Measurements from ENCODE around the gene NCBP1.
A peak's percentile ranks its signal among the peaks of the same experiment; 100 is the strongest.
"Not testable (repeated sequence)": the region's sequence is repeated elsewhere in the genome, so short reads cannot be mapped to it uniquely, and the experiment has no call there.

Gene NCBP1

DNA sequence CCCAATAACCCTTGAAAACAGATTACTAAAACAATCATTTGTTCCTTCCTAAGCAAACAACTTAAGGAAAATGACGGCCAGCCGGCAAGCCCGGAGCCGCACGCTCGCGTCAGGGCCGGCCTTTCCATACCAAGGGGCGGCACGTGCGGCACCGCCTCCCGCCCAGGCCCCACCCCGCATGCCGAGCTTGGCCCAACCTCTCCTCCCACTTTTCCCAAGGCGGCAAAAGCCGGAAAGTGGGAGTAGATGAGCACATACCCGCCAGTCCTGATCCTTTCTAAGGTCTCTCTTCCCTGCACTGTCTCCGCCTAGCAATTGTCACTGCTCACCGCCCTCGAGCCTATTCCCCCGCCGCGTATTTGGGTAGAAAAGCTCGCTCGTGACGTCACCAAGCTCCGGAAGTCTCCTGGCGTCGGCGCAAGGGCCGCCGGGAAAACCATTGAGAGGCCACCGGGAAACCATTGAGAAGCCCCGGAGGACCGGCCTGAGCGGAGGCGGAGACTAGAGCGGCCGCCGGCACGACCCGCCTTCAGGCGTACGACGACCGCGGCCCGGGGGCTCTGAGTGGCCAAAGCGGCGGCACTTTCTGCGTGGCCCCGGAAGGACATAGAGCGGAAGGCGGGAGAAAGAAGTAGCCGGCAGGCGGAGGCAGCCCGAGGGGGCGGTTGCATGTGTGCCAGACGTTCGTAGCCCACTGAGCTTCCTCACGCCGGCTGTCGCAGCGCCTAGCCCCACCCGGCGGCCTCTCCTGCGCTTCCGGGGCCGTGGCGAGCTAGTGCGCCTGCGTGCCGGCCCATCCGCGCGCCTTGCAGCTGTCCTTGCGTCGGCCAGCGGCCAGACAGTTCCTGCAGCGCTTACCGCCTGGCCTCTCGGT is at the start of gene NCBP1, which contains the start of gene TSTD2:
NCBP1 (plus strand) TSS at position 837 of the 874 bp plus-strand sequence. CDS start 61 bp downstream, outside the sequence.
TSTD2 (minus strand) TSS at position 384 of the 874 bp plus-strand sequence. CDS start 5,806 bp downstream, outside the sequence.
- intact Hi-C loops (cut with DNase I) = loop anchor here (10.0 kb wide), 1 partner anchor 352 kb away; the partner anchor contains the start of gene ANP32B
- peak; percentile 94 to 100 (median 98) for DNase-seq

DNA sequence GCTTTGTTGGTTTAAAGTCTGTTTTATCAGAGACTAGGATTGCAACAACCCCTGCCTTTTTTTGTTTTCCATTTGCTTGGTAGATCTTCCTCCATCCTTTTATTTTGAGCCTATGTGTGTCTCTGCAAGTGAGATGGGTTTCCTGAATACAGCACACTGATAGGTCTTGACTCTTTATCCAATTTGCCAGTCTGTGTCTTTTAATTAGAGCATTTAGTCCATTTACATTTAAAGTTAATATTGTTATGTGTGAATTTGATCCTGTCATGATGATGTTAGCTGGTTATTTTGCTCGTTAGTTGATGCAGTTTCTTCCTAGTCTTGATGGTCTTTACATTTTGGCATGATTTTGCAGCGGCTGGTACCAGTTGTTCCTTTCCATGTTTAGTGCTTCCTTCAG is 48.8 kb upstream of the NCBP1 start:
- intact Hi-C loops (cut with DNase I); DNase-seq: not testable (repeated sequence)

GRCh38 chr9:97586909-97587308 is 46.7 kb upstream of the NCBP1 start:
- DNase-seq; intact Hi-C loops (cut with DNase I): not testable (repeated sequence)

GRCh38 chr9:97591535-97591934 is 42.1 kb upstream of the NCBP1 start:
- DNase-seq = no peak
- intact Hi-C loops (cut with DNase I) = loop anchor here (5.0 kb wide), 1 partner anchor 34 kb away; no protein-coding TSS in a partner anchor

- no peak for DNase-seq
- intact Hi-C loops (cut with DNase I) = loop anchor here (5.0 kb wide), 1 partner anchor 35 kb away; no protein-coding TSS in a partner anchor
Measured at GRCh38 chr9:97592126-97592525, 41.5 kb upstream of the NCBP1 start.

GRCh38 chr9:97593960-97594359 is 39.7 kb upstream of the NCBP1 start:
- intact Hi-C loops (cut with DNase I) = loop anchor here (5.0 kb wide), 1 partner anchor 37 kb away; no protein-coding TSS in a partner anchor
- no peak for DNase-seq

GRCh38 chr9:97594381-97594921 is 39.2 kb upstream of the NCBP1 start:
- intact Hi-C loops (cut with DNase I) = loop anchor here (5.0 kb wide), 1 partner anchor 37 kb away; no protein-coding TSS in a partner anchor
- DNase-seq = peak in 5 of 10 donors; percentile 30 to 84 (median 57)

DNA sequence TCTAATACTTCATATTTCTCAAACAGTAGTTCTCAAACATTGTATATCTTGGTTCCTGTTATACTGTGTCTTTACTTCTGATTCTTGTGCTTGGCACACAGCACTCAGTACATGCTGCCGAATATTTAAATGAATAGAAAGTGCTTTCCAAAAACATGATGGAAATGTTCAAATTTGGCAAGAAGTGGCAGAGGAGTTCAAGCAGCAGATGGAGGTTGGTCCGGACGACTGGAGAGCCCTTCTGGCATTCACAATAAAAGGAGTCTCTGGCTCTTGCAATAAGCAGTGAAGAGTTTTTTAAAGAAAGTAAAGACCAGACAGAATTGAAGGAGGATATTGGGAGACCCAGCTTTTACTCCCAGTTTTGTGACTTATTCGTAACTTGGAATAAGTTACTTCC is 36.7 kb upstream of the NCBP1 start:
- intact Hi-C loops (cut with DNase I) = no loop called here
- DNase-seq = no peak

DNA sequence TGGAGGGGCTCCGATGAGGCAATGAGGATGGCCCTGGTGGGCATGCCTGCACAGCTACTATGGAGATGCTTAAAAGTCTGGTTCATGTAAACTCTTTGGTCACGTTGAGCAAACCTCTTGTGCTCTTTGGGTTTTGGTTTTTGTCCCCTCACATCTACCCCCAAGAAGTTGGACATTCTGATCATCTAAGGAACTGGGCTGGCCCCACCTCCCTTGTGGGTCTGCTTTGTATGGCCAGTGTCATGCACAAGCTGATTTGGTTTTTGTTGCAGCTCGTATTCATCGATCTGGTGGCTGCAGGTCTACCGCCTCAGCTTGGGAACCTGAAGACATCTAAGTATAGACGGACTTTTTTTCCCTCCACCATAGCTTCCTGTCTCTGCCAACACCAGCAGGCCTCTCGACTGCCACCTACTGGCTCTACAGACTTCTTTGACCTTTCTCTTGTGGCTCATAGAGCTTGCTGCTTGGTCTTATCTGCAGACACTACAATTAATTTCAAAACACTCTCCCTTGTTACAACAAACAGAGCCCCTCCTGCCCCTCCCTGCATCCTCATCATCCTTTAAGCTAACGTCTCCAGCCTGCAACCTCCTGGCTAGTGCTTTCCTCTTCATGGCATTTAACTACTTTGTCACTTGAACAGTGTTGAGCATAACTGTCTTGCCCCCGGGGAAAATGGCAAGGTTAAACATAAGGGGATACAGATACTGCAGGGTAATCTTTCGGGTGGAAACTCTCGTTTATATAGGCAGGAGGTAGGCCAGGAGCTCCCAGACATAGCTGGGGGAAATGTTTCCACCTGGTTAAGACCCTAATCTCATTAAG is 34.9 kb upstream of the NCBP1 start:
- peak in 8 of 10 donors; percentile 53 to 94 (median 74) for DNase-seq

DNA sequence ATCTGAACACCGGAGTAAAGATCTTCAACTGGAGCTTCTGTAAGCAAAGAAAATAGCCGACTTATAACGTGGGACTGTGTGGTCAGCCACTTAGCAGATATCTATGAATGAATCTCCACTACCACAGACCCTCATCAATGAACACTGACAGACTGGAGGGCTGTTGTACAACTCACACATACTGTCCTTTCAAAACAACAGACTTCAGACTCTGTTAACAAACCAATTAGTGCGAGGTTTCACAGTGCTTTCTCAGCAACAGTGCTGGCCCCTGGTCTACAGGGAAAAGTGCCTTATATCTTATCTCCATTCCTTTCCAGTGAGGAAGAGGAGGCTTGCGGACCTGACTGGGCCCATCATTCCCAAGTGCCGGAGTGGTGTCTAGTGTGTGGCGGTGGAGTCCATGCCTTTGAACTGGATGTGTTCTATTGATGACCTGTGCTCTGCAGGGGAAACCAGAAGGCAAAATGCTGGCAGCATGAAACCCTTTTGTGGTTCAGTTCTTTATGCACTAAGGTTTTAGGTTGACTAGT is 34.2 kb upstream of the NCBP1 start:
- intact Hi-C loops (cut with DNase I) = no loop called here
- DNase-seq = no peak

More for the DNA sequence above, 34.9 kb upstream of the NCBP1 start:
- intact Hi-C loops (cut with DNase I) = loop anchor here (1.0 kb wide), 2 partner anchors 129 to 186 kb away; partner anchors contain the start of gene TDRD7

DNA sequence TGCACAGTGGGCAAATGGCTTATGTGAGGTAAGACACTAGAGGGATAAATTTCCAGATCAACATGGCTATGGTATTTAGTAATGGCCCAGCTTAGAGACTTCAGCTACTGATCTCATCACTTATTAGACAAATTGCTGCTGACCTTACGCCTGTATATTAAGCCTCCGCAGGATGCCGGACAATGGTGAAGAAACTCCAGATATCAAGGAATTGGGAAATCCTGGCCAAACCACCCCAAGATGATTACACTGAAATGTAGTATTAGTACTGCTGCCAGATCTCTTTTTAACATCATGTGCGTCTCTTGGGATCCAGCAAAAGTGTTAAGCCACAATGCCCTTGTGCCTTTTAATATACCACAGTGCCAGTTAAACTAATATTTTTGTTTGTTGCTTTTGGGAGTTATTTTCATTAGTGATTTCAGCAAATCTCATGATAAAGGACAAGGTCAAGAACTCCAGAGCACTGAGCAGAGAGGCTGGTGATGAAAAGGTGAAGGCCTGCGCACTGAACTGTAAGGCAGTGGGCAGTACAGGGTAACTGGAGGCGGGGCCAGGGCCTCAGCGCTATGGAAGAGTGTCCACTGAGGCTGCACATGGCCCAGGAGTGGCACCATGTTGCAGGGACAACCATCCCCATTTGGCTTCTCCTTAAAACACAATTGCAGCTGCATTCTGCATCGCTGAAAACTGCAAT is 32.9 kb upstream of the NCBP1 start:
- intact Hi-C loops (cut with DNase I) = no loop called here
- no peak for DNase-seq

DNA sequence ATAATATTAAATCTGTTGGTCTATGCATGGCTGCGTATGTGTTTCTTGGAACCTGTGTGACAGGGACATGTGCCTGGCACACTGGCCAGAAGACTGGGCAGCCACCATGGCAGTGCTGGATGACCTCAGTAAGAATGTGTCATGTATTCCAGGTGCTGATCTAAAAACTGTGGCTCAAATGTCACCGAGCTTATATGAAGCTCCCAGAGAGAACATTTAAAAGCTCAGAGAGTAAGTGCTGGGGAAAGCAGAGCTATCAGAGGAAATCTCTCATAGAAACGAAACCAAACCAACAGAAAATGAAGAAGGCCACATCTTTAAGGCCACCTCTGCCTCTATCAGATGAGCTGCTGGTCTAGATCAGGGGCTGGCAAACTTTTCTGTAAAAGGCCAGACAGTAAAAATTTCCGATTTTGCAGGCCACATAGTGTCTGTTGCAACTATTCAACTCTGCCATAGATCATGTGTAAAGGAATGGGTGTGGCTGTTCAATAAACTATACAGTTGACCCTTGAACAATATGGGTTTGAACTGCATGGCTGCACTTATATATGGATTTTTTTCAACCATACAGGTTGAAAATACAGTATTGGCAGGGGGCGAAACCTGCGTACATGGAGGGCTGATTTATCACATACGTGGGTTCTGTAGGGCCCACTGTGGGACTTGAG is 32.3 kb upstream of the NCBP1 start:
- no peak for DNase-seq
- intact Hi-C loops (cut with DNase I) = no loop called here

DNA sequence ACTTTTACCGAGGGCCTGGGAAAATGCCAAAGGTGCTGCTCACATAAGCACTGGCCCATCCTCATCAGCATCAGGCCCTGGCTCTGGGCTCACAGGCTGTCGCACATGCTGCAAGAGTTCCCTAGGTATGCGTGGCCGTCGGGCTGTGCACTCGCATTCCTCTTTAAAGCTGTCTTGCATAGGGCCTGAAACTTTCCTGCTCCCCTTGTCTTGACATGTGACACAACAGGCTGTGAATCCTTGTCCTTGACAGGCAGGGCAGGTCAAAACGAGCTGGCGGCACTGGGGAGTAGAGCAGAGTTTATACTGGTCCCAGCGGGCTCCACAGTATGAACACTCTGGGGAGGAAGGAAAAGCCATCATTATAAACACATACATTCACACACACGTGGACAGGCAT is 31.2 kb upstream of the NCBP1 start:
- no peak for DNase-seq
- intact Hi-C loops (cut with DNase I) = no loop called here

- no peak for DNase-seq
- intact Hi-C loops (cut with DNase I) = no loop called here
Measured at GRCh38 chr9:97604901-97605645, 28.5 kb upstream of the NCBP1 start.

- intact Hi-C loops (cut with DNase I) = loop anchor here (1.0 to 10.0 kb wide), 3 partner anchors 147 to 761 kb away; partner anchors contain the start of gene ZNF782
- DNase-seq = peak in 5 of 10 donors; percentile 63 to 80 (median 68)
Measured at GRCh38 chr9:97615439-97616072, 18.1 kb upstream of the NCBP1 start.

DNA sequence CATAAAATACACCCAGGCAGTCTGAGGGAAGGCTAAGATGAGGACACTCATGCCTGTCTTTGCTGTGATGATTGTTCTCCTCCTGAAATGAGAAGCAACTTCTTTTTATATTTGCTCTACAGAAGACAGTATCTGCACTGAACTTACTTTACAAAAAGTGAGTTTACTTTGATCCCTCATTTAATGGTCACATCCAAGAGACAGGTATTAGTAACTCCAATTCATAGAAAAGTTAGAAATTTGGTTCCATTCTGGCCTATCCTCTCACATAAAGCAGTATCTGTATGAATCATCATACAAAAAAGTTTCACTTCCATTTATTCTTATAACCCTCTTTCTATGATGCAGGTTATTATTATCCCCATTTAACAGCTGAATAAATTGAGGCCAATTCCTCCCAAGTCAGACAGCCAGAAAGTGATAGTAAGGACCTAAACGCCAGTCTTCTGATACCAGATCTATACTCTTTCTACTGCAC is 15.6 kb upstream of the NCBP1 start:
- intact Hi-C loops (cut with DNase I) = loop anchor here (10.0 kb wide), 1 partner anchor 763 kb away; the partner anchor contains the start of gene ZNF782
- DNase-seq = no peak

DNA sequence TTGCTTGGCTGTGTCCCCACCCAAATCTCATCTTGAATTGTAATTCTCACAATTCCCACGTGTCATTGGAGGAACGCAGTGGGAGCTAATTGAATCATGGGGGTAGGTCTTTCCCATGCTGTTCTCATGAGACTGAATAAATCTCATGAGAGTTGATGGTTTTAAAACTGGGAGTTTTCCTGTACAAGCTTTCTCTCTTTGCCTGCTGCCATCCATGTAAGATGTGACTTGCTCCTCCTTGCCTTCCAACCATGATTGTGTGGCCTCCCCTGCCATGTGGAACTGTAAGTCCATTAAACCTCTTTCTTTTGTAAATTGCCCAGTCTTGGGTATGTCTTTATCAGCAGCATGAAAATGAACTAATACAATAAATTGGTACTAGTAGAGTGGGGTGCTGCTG is 13.6 kb upstream of the NCBP1 start:
- intact Hi-C loops (cut with DNase I); DNase-seq: not testable (repeated sequence)

Data from posterior cingulate gyrus (tissue), 11 donors.